GM21515 (cell line): Measurements from ENCODE around the gene ALPP.
"Not testable (repeated sequence)": the region's sequence is repeated elsewhere in the genome, so short reads cannot be mapped to it uniquely, and the experiment has no call there.

Source experiments
- ATAC-seq: cut with Tn5 transposase; IDR thresholded peaks from one replicate; pipeline ENCODE4 v1.9.1; 2021; ENCODE audit not compliant: unreplicated experiment

The ALPP gene

GRCh38 chr2:232419245-232420072 is 40.9 kb downstream of the ALPP start:
- no peak for ATAC-seq

DNA sequence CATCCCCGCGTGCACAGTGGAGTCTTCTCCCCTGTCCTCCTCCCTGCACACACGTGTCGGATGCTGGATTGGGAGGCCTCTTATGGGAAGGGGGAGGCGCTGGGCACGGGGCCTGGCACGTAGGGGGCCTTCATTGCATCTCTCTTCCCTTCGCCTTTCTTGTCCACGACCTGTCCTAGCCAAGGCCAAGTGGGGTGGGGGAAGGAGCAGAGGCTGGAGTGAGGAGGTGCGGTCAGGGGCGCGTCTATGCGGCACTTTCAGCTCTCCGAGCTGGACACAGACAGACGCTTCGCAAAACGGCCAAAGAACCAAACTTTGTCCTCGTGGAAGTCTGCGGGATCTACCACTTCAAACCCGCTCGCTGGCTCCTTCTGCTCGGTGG is 41.5 kb downstream of the ALPP start:
- no peak for ATAC-seq

DNA sequence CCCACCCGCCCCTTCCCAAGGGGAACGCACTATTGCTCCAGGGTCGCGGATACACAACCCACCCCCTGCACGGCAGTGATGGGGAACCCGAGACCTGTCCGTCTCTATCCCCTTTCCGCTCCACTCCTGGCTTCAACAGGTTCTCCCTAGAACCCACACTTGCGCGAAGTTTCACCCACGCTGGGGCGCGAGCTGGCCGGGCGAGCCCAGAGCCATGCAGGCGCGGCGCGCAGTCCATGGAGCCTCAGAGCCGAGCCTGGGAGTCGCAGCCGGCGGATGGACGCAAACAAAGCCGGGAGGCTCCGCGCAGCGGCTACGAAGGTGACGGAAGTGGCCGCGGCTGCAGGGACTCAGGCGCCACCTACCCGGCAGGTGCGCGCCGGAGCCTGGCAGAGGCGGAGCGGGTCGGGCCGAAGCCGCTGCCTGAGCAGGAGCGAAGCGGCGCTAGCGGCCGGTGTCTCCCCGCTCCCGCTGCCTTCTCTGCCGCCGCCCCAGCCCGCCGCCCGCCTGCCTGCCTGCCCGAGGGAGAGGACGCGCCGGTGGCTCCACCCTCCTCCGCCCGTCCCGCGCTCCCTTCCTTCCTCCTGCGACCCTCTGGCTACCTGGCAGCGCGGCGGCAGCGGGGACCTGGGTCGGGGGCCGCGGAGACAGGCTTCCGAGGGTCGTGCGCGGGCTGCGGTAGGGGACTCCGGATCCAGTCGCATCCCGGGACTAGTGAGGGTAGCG is 42.1 kb downstream of the ALPP start:
- no peak for ATAC-seq

DNA sequence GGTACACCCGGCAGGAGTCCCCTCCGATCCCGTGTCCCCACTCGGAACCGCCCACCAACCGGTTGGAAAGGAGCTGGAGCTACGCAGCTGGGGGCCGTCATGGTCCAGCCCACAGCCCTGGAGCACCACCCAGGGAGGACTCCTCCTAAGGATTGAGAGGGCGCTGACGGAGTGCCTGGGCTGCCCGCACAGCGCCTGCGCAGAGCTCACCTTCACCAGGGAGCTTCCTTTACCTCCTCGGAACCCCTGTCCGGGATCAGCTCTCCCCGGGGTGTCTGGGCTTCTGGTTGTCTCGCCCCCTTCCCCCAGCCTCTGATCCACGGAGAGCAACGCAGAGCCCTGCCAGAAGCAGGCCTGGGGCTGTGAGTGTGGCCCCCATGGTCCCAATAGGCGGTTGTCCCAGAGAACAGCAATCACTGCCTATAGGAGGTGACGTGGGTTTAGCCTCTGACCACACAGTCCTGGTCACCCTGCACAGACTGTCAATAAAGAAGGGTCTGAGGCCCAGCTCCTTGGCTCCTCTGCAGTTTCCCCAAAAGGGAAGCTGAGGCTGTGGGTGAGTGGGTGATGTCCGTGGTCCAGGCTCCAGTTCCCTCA is 42.7 kb downstream of the ALPP start:
- ATAC-seq, result no peak

- no peak for ATAC-seq
Measured at GRCh38 chr2:232422051-232422450, 43.5 kb downstream of the ALPP start.

DNA sequence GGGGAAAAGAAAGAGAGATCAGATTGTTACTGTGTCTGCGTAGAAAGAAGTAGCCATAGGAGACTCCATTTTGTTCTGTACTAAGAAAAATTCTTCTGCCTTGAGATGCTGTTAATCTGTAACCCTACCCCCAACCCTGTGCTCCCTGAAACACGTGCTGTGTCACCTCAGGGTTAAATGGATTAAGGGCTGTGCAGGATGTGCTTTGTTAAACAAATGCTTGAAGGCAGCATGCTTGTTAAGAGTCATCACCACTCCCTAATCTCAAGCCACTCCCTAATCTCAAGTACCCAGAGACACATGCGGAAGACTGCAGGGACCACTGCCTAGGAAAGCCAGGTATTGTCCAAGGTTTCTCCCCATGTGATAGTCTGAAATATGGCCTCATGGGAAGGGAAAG is 44.4 kb downstream of the ALPP start:
- not testable (repeated sequence) for ATAC-seq

DNA sequence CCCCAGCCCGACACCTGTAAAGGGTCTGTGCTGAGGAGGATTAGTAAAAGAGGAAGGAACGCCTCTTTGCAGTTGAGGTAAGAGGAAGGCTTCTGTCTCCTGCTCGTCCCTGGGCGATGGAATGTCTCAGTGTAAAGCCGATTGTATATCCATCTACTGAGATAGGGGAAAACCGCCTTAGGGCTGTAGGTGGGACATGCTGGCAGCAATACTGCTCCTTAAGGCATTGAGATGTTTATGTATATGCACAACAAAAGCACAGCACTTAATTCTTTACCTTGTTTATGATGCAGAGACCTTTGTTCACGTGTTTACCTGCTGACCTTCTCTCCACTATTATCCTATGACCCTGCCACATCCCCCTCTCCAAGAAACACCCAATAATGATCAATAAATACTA is 44.9 kb downstream of the ALPP start:
- ATAC-seq, result not testable (repeated sequence)

DNA sequence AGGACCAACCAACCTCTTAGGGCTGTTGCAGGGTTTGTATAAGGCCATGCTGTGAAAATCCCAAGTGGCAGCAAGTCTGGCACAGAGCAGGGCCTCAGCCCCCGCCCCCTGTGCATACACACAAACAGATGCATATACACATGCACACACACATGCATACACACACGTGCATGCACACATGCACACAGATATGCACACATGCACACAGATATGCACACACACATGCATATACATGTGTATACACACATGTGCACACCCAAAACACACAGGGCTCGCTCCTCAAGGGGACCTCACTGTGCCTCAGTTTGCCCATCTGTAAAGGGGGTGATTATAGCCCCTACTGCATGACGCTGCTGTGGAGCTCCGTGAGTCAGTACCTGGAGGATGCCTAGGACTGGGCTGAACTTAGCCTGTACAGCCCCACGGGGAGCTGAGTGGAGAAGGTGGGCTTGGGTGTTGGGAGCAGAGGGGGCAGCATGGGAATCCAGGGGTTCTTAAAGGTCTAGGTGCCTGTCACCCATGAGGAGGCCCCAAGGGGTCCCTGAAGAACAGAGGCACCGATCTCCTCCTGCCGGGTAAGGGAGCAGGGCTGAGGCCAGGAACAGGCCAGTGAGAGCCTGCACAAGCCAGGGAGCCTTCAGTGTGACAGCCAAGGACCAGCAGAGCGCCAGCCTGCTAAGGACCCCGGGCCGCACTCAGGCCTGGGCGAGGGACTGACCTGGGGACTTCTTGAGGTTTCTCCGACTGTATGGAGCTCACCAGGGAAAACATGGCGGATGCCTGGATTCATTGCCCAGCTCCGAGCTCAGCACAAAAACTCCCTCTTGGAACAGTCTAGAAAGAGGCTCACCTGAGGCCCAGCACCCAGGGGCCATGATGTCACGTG is 53.4 kb downstream of the ALPP start:
- ATAC-seq, result no peak
